Activated CD8-positive, alpha-beta T cell treated with anti-CD3 and anti-CD28 coated beads for 36 hours (primary cell): ENCODE data around the gene TAGAP. TPM values are rescaled to one million over a fixed set of nuclear protein-coding genes. Genes with fewer than 3 reads are reported as not detected.
A peak's percentile ranks its signal among the peaks of the same experiment; 100 is the strongest.

Experiments used
- ATAC-seq: fragments of 200-7000 bp; cut with Tn5 transposase; one replicate; pipeline ENCODE4 v1.10.0; 2021; ENCODE audit warnings: mild to moderate bottlenecking, moderate library complexity
- CTCF ChIA-PET: fragments of 350-600 bp; sonication (Branson Sonifier 250); formaldehyde crosslinking; loops from one replicate; lab custom pipeline; 2021; ENCODE audit warnings: antibody characterized with exemption; lab: Charles Lee
- POLR2A ChIA-PET: fragments of 350-600 bp; sonication (Branson Sonifier 250); formaldehyde crosslinking; loops from one replicate; lab custom pipeline; 2021; ENCODE audit warnings: antibody characterized with exemption; lab: Charles Lee
- DNase-seq: peaks from one replicate; pipeline ENCODE4 v3.0.0-alpha.2; 2020
- H3K27ac Mint-ChIP-seq: one replicate; pipeline ENCODE4 v1.8.0; 2021; ENCODE audit warnings: mild to moderate bottlenecking, mixed read lengths
- H3K27me3 Mint-ChIP-seq: one replicate; pipeline ENCODE4 v1.8.0; 2021; ENCODE audit warnings: mixed read lengths
- H3K36me3 Mint-ChIP-seq: one replicate; pipeline ENCODE4 v1.8.0; 2021; ENCODE audit warnings: low read depth, mixed read lengths
- H3K4me1 Mint-ChIP-seq: one replicate; pipeline ENCODE4 v1.8.0; 2021; ENCODE audit warnings: low read depth, mixed read lengths
- H3K4me3 Mint-ChIP-seq: one replicate; pipeline ENCODE4 v1.8.0; 2021; ENCODE audit warnings: mild to moderate bottlenecking, moderate library complexity, mixed read lengths
- H3K9me3 Mint-ChIP-seq: one replicate; pipeline ENCODE4 v1.8.0; 2021; ENCODE audit warnings: mixed read lengths
- CTCF ChIP-seq: fragments of 200-600 bp; IDR thresholded peaks from one replicate; pipeline ENCODE4 v1.8.0; 2022; ENCODE audit warnings: antibody characterized with exemption, mild to moderate bottlenecking
- intact Hi-C: fragments of 100-400 bp; cut with micrococcal nuclease; formaldehyde crosslinking; loops from one replicate; pipeline ENCODE4 v1.10.0; 2022
- total RNA-seq, 2 experiments: library from RNA; stranded (reverse); gene quantifications; one replicate each; pipeline ENCODE4 v1.2.3, GENCODE V29; 2021

Gene TAGAP
- total RNA-seq, 2 experiments from 2014 or later, result 112 to 113 TPM

- Mint-ChIP-seq H3K9me3 (peaks cover 9% of the 10 kb centered on the region), H3K27ac (peak overlapping the region; percentile 95), H3K4me1 (peaks cover 98% of the 10 kb centered on the region), H3K4me3 (peak overlapping the region; percentile 42), H3K27me3 (no peaks in the 10 kb centered on the region), H3K36me3 (peaks cover 17% of the 10 kb centered on the region)
- ChIA-PET CTCF (interaction anchor here (0.8 to 4.4 kb wide), 12 partner anchors 12 to 58 kb away, joined by 3 to 32 read pairs (median 5); no protein-coding TSS in a partner anchor), POLR2A (interaction anchor here (0.5 to 19.9 kb wide), 9 partner anchors 8 to 676 kb away, joined by 3 to 327 read pairs (median 14); partner anchors contain the start of gene TAGAP)
- intact Hi-C loops, result no loop called here
- DNase-seq, result peak; percentile 61
- TF ChIP-seq CTCF, result no peak
- ATAC-seq, result peak; percentile 82
Measured at GRCh38 chr6:159061805-159062563, 17.2 kb upstream of the TAGAP start.

GRCh38 chr6:159061146-159061545 is 16.4 kb upstream of the TAGAP start:
- Mint-ChIP-seq H3K27ac (peak overlapping the region; percentile 95), H3K9me3 (peaks cover 9% of the 10 kb centered on the region), H3K4me3 (no peak overlapping the region), H3K27me3 (no peaks in the 10 kb centered on the region), H3K4me1 (peaks cover 98% of the 10 kb centered on the region), H3K36me3 (peaks cover 17% of the 10 kb centered on the region)
- POLR2A ChIA-PET, result interaction anchor here (1.4 to 19.9 kb wide), 4 partner anchors 9 to 39 kb away, joined by 3 to 327 read pairs (median 110); partner anchors contain the start of gene TAGAP
- DNase-seq, result no peak
- CTCF ChIA-PET, result interaction anchor here (1.1 to 1.8 kb wide), 2 partner anchors 16 to 43 kb away, joined by 3 to 7 read pairs; no protein-coding TSS in a partner anchor
- no peak for TF ChIP-seq CTCF
- intact Hi-C loops, result no loop called here
- no peak for ATAC-seq

- Mint-ChIP-seq H3K4me1 (peaks cover 96% of the 10 kb centered on the region), H3K27ac (peak overlapping the region; percentile 95), H3K36me3 (peaks cover 14% of the 10 kb centered on the region), H3K4me3 (peak overlapping the region; percentile 24), H3K9me3 (peaks cover 9% of the 10 kb centered on the region), H3K27me3 (no peaks in the 10 kb centered on the region)
- ChIA-PET POLR2A (interaction anchor here (1.4 to 19.9 kb wide), 5 partner anchors 10 to 40 kb away, joined by 3 to 327 read pairs (median 8); partner anchors contain the start of gene TAGAP), CTCF (interaction anchor here (1.0 to 4.9 kb wide), 3 partner anchors 17 to 44 kb away, joined by 3 to 29 read pairs (median 7); no protein-coding TSS in a partner anchor)
- ATAC-seq (no peak), DNase-seq (no peak)
- intact Hi-C loops, result loop anchor here (2.0 kb wide), 1 partner anchor 15 kb away; the partner anchor contains the start of gene TAGAP
- TF ChIP-seq CTCF, result no peak
Measured at GRCh38 chr6:159059885-159060506, 15.2 kb upstream of the TAGAP start.

- TF ChIP-seq CTCF, result no peak
- intact Hi-C loops, result loop anchor here (2.0 kb wide), 1 partner anchor 14 kb away; the partner anchor contains the start of gene TAGAP
- ChIA-PET CTCF (interaction anchor here (0.7 to 4.9 kb wide), 10 partner anchors 9 to 50 kb away, joined by 3 to 29 read pairs (median 4); partner anchors contain the start of gene TAGAP), POLR2A (interaction anchor here (1.2 to 19.9 kb wide), 7 partner anchors 10 to 41 kb away, joined by 3 to 327 read pairs (median 8); partner anchors contain the start of gene TAGAP)
- peaks cover 14% of the 10 kb centered on the region for H3K36me3 Mint-ChIP-seq
- ATAC-seq (peak; percentile 52), DNase-seq (peak; percentile 70)
- H3K4me1 Mint-ChIP-seq, result peaks cover 96% of the 10 kb centered on the region
- peaks cover 9% of the 10 kb centered on the region for H3K9me3 Mint-ChIP-seq
- H3K4me3 Mint-ChIP-seq, result peak overlapping the region; percentile 24
- H3K27me3 Mint-ChIP-seq, result no peaks in the 10 kb centered on the region
- peak overlapping the region; percentile 95 for H3K27ac Mint-ChIP-seq
Measured at GRCh38 chr6:159059141-159059540, 14.3 kb upstream of the TAGAP start.
